ENCODE measurements around the gene BTG4.

The BTG4 gene

GRCh38 chr11:111535281-111535680, 23.1 kb upstream of the BTG4 start:
- H3K4me3 ChIP-seq (ENCODE audit: low read length), result no peak overlapping the region
- no peak for DNase-seq (ENCODE audit: low read depth)
- TF ChIP-seq, protein P1, sequence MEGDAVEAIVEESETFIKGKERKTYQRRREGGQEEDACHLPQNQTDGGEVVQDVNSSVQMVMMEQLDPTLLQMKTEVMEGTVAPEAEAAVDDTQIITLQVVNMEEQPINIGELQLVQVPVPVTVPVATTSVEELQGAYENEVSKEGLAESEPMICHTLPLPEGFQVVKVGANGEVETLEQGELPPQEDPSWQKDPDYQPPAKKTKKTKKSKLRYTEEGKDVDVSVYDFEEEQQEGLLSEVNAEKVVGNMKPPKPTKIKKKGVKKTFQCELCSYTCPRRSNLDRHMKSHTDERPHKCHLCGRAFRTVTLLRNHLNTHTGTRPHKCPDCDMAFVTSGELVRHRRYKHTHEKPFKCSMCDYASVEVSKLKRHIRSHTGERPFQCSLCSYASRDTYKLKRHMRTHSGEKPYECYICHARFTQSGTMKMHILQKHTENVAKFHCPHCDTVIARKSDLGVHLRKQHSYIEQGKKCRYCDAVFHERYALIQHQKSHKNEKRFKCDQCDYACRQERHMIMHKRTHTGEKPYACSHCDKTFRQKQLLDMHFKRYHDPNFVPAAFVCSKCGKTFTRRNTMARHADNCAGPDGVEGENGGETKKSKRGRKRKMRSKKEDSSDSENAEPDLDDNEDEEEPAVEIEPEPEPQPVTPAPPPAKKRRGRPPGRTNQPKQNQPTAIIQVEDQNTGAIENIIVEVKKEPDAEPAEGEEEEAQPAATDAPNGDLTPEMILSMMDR (conservative IDR thresholded peaks at IDR 0.05; ENCODE audit: low read length), result no peak

- no peak for DNase-seq (ENCODE audit: low read depth)
- H3K4me3 ChIP-seq (ENCODE audit: low read length), result no peak overlapping the region
- TF ChIP-seq, protein P1 (conservative IDR thresholded peaks at IDR 0.05; ENCODE audit: low read length), result no peak
Observed at GRCh38 chr11:111532365-111532709, 20.2 kb upstream of the BTG4 start.

DNA sequence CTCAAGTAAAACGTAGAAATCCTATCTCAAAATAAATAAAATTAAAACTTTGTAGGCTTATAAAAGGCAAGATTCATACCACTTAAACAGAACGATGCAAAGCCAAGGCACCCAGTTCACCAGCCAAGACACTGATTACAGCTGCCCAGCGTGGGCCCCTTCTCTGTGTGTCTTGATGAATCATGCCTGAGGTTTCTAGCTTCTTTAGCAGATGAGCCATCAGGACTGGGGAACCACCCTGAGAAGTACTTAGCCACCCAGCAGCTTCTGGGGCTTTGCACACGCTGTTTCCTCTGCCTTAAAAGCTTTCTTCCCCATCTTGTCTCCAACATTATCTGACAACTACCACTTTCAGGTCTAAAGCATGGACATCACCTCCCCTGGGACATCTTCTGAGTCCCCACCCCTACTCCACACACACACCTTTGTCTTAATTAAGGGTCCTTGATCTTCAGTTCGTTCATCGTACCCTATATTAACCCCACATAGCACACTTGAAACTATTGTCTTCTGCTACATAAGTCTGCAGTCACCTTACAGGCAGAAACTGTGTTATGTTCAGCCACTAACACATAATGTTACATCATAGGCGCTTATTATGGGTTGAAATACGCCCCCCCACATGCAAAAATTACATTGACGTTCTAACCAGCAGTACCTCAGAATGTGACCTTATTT, 19.6 kb upstream of the BTG4 start:
- TF ChIP-seq, protein P1 (conservative IDR thresholded peaks at IDR 0.05; ENCODE audit: low read length), result no peak
- peak; percentile 88 for DNase-seq (ENCODE audit: low read depth)

DNA sequence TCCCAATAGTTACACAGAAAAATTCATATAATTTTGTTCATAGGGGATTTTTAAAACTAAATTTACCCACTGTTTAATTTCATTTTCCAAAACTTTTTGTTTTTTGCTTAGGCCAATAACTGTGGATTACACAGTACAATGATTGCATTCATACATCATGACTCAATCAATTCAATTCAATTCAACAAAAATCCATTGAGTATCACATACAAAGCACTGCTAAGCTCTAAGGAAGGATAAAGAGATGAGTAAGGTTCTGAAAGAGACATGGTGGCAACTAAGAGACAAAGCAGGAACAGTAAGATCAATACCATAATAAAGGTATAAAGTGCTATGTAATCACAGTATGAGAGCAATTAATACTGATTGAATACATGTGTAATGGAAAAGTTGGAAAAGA, 18.9 kb upstream of the BTG4 start:
- no peak overlapping the region for H3K4me3 ChIP-seq (ENCODE audit: low read length)
- no peak for DNase-seq (ENCODE audit: low read depth)
- TF ChIP-seq, protein P1 (conservative IDR thresholded peaks at IDR 0.05; ENCODE audit: low read length), result no peak

More for the DNA sequence above, 19.6 kb upstream of the BTG4 start:
- no peak overlapping the region for H3K4me3 ChIP-seq (ENCODE audit: low read length)

DNA sequence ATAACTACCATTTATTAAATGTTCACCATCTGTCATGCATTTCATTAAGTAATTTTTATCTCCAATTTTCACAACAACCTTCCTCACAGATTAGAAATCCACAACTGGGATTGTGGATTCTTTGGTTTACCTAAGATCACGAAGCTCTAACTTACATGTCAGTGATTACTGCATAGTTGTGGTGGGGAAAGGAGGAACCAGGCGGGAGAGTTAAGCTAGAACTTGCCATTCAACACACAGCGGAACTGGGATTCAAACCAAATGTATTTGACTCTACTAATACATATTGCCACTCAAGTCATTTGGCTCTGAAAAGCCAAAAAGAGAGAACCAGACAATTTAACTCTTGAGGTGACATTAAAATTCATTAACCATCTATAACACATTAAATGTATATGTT, 17.9 kb upstream of the BTG4 start:
- TF ChIP-seq, protein P1 (conservative IDR thresholded peaks at IDR 0.05; ENCODE audit: low read length), result no peak
- H3K4me3 ChIP-seq (ENCODE audit: low read length), result no peak overlapping the region
- DNase-seq (ENCODE audit: low read depth), result peak; percentile 52

DNA sequence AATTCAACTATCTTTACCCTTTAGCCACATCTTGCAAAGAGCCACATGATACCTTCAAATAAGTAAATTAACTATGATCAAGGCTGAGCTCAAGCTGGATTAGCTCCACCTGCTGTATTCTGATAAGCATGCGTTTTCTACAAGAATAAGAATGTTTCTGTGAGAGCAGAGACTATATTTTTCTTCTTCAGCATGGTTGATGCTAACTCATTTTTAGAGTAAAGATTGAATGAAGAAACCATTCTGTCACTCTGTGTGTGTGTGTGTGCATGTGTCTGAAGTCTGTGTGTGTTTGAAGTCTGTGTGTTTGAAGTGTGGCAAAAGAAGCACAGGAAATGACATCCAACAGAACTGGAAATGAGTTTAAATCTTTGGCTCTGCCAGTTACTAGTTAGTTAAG, 16.4 kb upstream of the BTG4 start:
- no peak overlapping the region for H3K4me3 ChIP-seq (ENCODE audit: low read length)
- peak; percentile 28 for DNase-seq (ENCODE audit: low read depth)
- TF ChIP-seq, protein P1 (conservative IDR thresholded peaks at IDR 0.05; ENCODE audit: low read length), result no peak; the same call in 1 of the 2 replicates

DNA sequence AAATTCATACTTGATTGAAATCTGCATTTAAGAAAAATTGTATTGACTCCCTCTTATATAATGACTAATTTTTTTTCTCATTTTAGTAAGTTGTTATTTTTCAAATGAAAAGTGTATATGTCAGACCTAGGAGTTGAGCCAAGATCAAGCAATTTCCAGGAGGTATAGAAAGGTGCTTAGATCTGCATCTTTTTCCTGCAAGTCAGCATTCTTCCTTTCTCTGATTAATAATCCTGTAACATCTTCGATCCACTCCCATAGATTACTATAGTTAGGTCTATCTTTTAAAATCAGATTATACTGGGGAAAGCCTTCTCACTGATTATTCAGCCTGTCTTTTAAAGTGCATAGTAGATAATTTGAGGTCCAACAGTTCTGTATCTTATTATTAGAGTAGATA, 15.1 kb upstream of the BTG4 start:
- H3K4me3 ChIP-seq (ENCODE audit: low read length), result no peak overlapping the region
- no peak for DNase-seq (ENCODE audit: low read depth)
- TF ChIP-seq, protein P1 (conservative IDR thresholded peaks at IDR 0.05; ENCODE audit: low read length), result no peak

Data from AG10803 (cell line).